ENCODE measurements around the gene STK38.

- TF ChIP-seq CTCF (IDR thresholded peaks at IDR 0.05): no peak
- TF ChIP-seq POLR2A (IDR thresholded peaks at IDR 0.05): no peak
Measured at GRCh38 chr6:36463676-36464075, 83.6 kb downstream of the STK38 start.
